ENCODE measurements around the gene AHNAK2. TPM values are rescaled to one million over a fixed set of nuclear protein-coding genes. Genes with fewer than 3 reads are reported as not detected.
"Not testable (repeated sequence)": the region's sequence is repeated elsewhere in the genome, so short reads cannot be mapped to it uniquely, and the experiment has no call there.

The AHNAK2 gene
- total and polyA plus RNA-seq, 4 donors, result 36.1 to 102 (median 37.9) TPM

DNA sequence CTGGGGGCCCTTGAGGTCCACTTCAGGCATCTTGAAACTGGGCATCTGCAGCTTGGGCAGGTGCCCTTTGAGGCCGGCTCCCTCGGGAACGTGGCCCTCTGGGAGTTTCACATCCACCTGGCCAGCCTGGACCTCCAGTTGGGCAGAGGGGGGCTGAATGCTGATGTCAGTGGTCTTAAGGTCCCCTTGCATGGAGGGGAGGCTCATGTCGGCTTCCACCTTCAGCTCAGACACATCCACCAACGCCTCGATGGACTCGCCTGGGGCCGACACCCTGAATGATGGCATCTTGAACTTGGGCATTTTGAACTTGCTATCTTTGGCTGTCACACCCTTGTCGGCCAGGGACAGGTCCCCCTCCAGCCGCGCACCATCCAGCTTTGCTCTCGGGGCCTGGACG is 31.0 kb downstream of the AHNAK2 start:
- H3K9me3 ChIP-seq (ENCODE audit: control insufficient read depth, insufficient read depth, low read length); DNase-seq (ENCODE audit: low read depth in 4 of 6, low spot score in 6 of 6); H3K4me3 ChIP-seq (ENCODE audit: low read depth, low read length); H3K27me3 ChIP-seq (ENCODE audit: control insufficient read depth, insufficient read depth, low read length); H3K27ac ChIP-seq (ENCODE audit: low read depth, low read length); H3K4me1 ChIP-seq (ENCODE audit: control insufficient read depth, insufficient read depth, low read length): not testable (repeated sequence)
- H3K36me3 ChIP-seq (ENCODE audit: control insufficient read depth, insufficient read depth, low read length), result peaks cover 29% of the 10 kb centered on the region
- WGBS (ENCODE audit: insufficient coverage), result 94% methylated on average over 13 of the region's 13 CpGs

DNA sequence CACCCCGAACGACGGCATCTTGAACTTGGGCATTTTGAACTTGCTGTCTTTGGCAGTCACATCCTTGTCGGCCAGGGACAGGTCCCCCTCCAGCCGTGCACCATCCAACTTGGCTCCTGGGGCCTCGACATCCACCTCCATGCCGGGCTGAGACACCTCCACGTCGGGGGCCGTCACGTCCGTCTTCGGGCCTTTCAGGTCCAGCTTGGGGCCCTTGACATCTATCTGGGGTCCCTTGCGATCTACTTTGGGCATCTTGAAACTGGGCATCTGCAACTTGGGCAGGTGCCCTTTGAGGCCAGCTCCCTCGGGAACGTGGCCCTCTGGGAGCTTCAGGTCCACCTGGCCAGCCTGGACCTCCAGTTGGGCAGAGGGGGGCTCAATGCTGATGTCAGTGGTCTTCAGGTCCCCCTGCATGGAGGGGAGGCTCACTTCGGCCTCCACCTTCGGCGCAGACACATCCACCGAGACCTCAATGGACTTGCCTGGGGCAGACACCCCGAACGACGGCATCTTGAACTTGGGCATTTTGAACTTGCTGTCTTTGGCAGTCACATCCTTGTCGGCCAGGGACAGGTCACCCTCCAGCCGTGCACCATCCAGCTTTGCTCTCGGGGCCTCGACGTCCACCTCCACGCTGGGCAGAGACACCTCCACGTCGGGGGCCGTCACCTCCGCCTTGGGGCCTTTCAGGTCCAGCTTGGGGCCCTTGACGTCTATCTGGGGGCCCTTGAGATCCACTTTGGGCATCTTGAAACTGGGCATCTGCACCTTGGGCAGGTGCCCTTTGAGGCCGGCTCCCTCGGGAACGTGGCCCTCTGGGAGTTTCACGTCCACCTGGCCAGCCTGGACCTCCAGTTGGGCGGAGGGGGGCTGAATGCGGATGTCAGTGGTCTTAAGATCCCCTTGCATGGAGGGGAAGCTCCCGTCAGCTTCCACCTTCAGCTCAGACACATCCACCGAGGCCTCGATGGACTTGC is 31.9 kb downstream of the AHNAK2 start:
- H3K27me3 ChIP-seq (ENCODE audit: control insufficient read depth, insufficient read depth, low read length); DNase-seq (ENCODE audit: low read depth in 4 of 6, low spot score in 6 of 6); H3K9me3 ChIP-seq (ENCODE audit: control insufficient read depth, insufficient read depth, low read length); H3K4me3 ChIP-seq (ENCODE audit: low read depth, low read length); H3K27ac ChIP-seq (ENCODE audit: low read depth, low read length); H3K4me1 ChIP-seq (ENCODE audit: control insufficient read depth, insufficient read depth, low read length): not testable (repeated sequence)
- peaks cover 30% of the 10 kb centered on the region for H3K36me3 ChIP-seq (ENCODE audit: control insufficient read depth, insufficient read depth, low read length)
- WGBS (ENCODE audit: insufficient coverage), result 94% methylated on average over 33 of the region's 43 CpGs

DNA sequence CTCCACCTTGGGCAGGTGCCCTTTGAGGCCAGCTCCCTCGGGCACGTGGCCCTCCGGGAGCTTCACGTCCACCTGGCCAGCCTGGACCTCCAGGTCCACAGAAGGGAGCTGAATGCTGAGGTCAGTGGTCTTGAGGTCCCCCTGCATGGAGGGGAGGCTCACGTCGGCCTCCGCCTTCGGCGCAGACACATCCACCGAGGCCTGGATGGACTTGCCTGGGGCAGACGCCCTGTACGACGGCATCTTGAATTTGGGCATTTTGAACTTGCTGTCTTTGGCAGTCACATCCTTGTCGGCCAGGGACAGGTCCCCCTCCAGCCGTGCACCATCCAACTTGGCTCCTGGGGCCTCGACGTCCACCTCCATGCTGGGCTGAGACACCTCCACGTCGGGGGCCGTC is 32.9 kb downstream of the AHNAK2 start:
- not testable (repeated sequence) for H3K4me3 ChIP-seq (ENCODE audit: low read depth, low read length); DNase-seq (ENCODE audit: low read depth in 4 of 6, low spot score in 6 of 6); H3K4me1 ChIP-seq (ENCODE audit: control insufficient read depth, insufficient read depth, low read length); H3K27me3 ChIP-seq (ENCODE audit: control insufficient read depth, insufficient read depth, low read length); H3K9me3 ChIP-seq (ENCODE audit: control insufficient read depth, insufficient read depth, low read length); H3K27ac ChIP-seq (ENCODE audit: low read depth, low read length)
- peaks cover 30% of the 10 kb centered on the region for H3K36me3 ChIP-seq (ENCODE audit: control insufficient read depth, insufficient read depth, low read length)
- 88% methylated on average over 20 of the region's 20 CpGs for WGBS (ENCODE audit: insufficient coverage)

DNA sequence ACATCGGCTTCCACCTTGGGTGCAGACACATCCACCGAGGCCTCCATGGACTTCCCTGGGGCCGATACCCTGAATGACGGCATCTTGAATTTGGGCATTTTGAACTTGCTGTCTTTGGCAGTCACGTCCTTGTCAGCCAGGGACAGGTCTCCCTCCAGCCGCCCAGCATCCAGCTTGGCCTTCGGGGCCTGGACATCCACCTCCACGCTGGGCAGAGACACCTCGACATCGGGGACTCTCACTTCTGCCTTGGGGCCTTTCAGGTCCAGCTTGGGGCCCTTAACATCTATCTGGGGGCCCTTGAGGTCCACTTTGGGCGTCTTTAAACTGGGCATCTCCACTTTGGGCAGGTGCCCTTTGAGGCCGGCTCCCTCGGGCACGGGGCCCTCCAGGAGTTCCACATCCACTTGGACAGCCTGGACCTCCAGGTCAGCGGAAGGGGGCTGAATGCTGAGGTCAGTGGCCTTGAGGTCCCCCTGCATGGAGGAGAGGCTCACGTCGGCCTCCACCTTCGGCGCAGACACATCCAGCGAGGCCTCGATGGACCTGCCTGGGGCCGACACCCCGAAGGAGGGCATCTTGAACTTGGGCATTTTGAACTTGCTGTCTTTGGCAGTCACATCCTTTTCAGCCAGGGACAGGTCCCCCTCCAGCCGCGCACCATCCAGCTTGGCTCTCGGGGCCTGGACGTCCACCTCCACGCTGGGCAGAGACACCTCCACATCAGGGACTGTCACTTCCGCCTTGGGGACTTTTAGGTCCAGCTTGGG is 33.6 kb downstream of the AHNAK2 start:
- DNase-seq (ENCODE audit: low read depth in 4 of 6, low spot score in 6 of 6); H3K4me3 ChIP-seq (ENCODE audit: low read depth, low read length); H3K9me3 ChIP-seq (ENCODE audit: control insufficient read depth, insufficient read depth, low read length); H3K27me3 ChIP-seq (ENCODE audit: control insufficient read depth, insufficient read depth, low read length); H3K4me1 ChIP-seq (ENCODE audit: control insufficient read depth, insufficient read depth, low read length); H3K27ac ChIP-seq (ENCODE audit: low read depth, low read length): not testable (repeated sequence)
- H3K36me3 ChIP-seq (ENCODE audit: control insufficient read depth, insufficient read depth, low read length), result peaks cover 32% of the 10 kb centered on the region
- 94% methylated on average over 27 of the region's 29 CpGs for WGBS (ENCODE audit: insufficient coverage)

DNA sequence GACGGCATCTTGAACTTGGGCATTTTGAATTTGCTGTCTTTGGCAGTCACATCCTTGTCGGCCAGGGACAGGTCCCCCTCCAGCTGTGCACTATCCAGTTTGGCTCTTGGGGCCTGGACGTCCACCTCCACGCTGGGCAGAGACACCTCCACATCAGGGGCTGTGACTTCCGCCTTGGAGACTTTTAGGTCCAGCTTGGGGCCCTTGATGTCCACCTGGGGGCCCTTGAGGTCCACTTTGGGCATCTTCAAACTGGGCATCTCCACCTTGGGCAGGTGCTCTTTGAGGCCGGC is 34.2 kb downstream of the AHNAK2 start:
- H3K36me3 ChIP-seq (ENCODE audit: control insufficient read depth, insufficient read depth, low read length), result peaks cover 34% of the 10 kb centered on the region
- H3K4me1 ChIP-seq (ENCODE audit: control insufficient read depth, insufficient read depth, low read length); H3K27ac ChIP-seq (ENCODE audit: low read depth, low read length); DNase-seq (ENCODE audit: low read depth in 4 of 6, low spot score in 6 of 6); H3K9me3 ChIP-seq (ENCODE audit: control insufficient read depth, insufficient read depth, low read length); H3K27me3 ChIP-seq (ENCODE audit: control insufficient read depth, insufficient read depth, low read length); H3K4me3 ChIP-seq (ENCODE audit: low read depth, low read length): not testable (repeated sequence)
- 89% methylated on average over 6 of the region's 6 CpGs for WGBS (ENCODE audit: insufficient coverage)

DNA sequence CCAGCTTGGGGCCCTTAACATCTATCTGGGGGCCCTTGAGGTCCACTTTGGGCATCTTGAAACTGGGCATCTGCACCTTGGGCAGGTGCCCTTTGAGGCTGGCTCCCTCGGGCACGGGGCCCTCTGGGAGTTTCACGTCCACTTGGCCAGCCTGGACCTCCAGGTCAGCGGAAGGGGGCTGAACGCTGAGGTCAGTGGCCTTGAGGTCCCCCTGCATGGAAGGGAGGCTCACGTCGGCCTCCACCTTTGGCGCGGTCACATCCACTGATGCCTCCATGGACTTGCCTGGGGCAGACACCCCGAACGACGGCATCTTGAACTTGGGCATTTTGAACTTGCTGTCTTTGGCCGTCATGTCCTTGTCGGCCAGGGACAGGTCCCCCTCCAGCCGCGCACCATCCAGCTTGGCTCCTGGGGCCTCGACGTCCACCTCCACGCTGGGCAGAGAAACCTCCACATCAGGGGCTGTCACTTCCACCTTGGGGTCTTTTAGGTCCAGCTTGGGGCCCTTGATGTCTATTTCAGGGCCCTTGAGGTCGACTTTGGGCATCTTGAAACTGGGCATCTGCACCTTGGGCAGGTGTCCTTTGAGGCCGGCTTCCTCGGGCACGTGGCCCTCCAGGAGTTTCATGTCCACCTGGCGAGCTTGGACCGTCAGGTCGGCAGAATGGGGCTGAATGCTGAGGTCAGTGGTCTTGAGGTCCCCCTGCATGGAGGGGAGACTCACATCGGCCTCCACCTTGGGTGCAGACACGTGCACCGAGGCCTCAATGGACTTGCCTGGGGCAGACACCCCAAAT is 34.8 kb downstream of the AHNAK2 start:
- not testable (repeated sequence) for DNase-seq (ENCODE audit: low read depth in 4 of 6, low spot score in 6 of 6); H3K4me1 ChIP-seq (ENCODE audit: control insufficient read depth, insufficient read depth, low read length); H3K27me3 ChIP-seq (ENCODE audit: control insufficient read depth, insufficient read depth, low read length); H3K9me3 ChIP-seq (ENCODE audit: control insufficient read depth, insufficient read depth, low read length); H3K27ac ChIP-seq (ENCODE audit: low read depth, low read length); H3K4me3 ChIP-seq (ENCODE audit: low read depth, low read length)
- WGBS (ENCODE audit: insufficient coverage), result 94% methylated on average over 29 of the region's 29 CpGs
- H3K36me3 ChIP-seq (ENCODE audit: control insufficient read depth, insufficient read depth, low read length), result peaks cover 34% of the 10 kb centered on the region

DNA sequence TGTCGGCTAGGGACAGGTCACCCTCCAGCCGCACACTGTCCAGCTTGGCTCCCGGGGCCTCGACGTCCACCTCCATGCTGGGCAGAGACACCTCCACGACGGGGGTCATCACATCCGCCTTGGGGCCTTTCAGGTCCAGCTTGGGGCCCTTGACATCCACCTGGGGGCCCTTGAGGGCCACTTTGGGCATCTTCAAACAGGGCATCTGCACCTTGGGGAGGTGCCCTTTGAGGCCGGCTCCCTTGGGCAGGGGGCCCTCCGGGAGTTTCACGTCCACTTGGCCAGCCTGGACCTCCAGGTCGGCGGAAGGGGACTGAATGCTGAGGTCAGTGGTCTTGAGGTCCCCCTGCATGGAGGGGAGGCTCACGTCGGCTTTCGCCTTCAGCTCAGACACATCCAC is 35.6 kb downstream of the AHNAK2 start:
- Histone ChIP-seq H3K27me3 (ENCODE audit: control insufficient read depth, insufficient read depth, low read length) (no peaks in the 10 kb centered on the region), H3K9me3 (ENCODE audit: control insufficient read depth, insufficient read depth, low read length) (no peaks in the 10 kb centered on the region), H3K27ac (ENCODE audit: low read depth, low read length) (no peak overlapping the region), H3K36me3 (ENCODE audit: control insufficient read depth, insufficient read depth, low read length) (peaks cover 34% of the 10 kb centered on the region), H3K4me3 (ENCODE audit: low read depth, low read length) (no peak overlapping the region), H3K4me1 (ENCODE audit: control insufficient read depth, insufficient read depth, low read length) (peaks cover 6% of the 10 kb centered on the region)
- 95% methylated on average over 15 of the region's 16 CpGs for WGBS (ENCODE audit: insufficient coverage)
- no peak for DNase-seq (ENCODE audit: low read depth in 4 of 6, low spot score in 6 of 6)

DNA sequence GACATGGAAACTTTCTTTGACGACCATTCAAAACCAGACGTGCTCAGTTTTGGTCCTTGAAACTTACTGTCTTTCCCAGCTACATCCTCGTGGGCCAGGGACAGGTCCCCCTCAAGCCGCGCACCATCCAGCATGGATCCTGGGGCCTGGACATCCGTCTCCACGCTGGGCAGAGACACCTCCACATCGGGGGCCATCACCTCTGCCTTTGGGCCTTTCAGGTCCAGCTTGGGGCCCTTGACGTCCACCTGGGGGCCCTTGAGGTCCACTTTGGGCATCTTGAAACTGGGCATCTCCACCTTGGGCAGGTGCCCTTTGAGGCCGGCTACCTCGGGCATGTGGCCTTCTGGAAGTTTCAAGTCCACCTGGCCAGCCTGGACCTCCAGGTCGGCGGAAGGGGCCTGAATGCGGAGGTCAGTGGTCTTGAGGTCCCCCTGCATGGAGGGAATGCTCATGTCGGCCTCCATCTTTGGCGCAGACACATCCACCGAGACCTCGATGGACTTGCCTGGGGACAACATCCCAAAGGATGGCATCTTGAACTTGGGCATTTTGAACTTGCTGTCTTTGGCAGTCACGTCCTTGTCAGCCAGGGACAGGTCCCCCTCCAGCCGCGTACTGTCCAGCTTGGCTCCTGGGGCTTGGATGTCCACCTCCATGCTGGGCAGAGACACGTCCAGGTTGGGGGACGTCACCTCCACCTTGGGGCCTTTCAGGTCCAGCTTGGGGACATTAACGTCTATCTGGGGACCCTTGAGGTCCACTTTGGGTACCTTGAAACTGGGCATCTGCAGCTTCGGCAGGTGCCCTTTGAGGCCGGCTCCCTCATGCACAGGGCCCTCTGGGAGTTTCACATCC is 36.4 kb downstream of the AHNAK2 start:
- H3K36me3 ChIP-seq (ENCODE audit: control insufficient read depth, insufficient read depth, low read length), result peaks cover 30% of the 10 kb centered on the region
- H3K4me3 ChIP-seq (ENCODE audit: low read depth, low read length), result no peak overlapping the region
- no peak for DNase-seq (ENCODE audit: low read depth in 4 of 6, low spot score in 6 of 6)
- H3K9me3 ChIP-seq (ENCODE audit: control insufficient read depth, insufficient read depth, low read length), result no peaks in the 10 kb centered on the region
- H3K27ac ChIP-seq (ENCODE audit: low read depth, low read length), result no peak overlapping the region
- H3K27me3 ChIP-seq (ENCODE audit: control insufficient read depth, insufficient read depth, low read length), result no peaks in the 10 kb centered on the region
- 94% methylated on average over 26 of the region's 26 CpGs for WGBS (ENCODE audit: insufficient coverage)
- H3K4me1 ChIP-seq (ENCODE audit: control insufficient read depth, insufficient read depth, low read length), result peaks cover 6% of the 10 kb centered on the region
